Measurements from ENCODE around the gene SH3BP1.
"Not testable (repeated sequence)": the region's sequence is repeated elsewhere in the genome, so short reads cannot be mapped to it uniquely, and the experiment has no call there.

The SH3BP1 gene, protein sequence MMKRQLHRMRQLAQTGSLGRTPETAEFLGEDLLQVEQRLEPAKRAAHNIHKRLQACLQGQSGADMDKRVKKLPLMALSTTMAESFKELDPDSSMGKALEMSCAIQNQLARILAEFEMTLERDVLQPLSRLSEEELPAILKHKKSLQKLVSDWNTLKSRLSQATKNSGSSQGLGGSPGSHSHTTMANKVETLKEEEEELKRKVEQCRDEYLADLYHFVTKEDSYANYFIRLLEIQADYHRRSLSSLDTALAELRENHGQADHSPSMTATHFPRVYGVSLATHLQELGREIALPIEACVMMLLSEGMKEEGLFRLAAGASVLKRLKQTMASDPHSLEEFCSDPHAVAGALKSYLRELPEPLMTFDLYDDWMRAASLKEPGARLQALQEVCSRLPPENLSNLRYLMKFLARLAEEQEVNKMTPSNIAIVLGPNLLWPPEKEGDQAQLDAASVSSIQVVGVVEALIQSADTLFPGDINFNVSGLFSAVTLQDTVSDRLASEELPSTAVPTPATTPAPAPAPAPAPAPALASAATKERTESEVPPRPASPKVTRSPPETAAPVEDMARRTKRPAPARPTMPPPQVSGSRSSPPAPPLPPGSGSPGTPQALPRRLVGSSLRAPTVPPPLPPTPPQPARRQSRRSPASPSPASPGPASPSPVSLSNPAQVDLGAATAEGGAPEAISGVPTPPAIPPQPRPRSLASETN
- 8.9 to 31.1 (median 16.9) reads per million in 9 experiments for total RNA-seq

- no peaks in the 10 kb centered on the region for H3K9me3 Mint-ChIP-seq
- H3K36me3 Mint-ChIP-seq (ENCODE audit: insufficient read depth) = peaks cover 31% of the 10 kb centered on the region
- peaks cover 59% of the 10 kb centered on the region in 2 donors for H3K4me1 Mint-ChIP-seq (ENCODE audit: low read depth in 2 of 2)
- H3K27ac Mint-ChIP-seq = peak within 1 kb of the TSS; percentile 96 to 97
- ATAC-seq (replicated peaks) (peak; percentile 49), DNase-seq (peak; percentile 33 to 46 (median 35))
- H3K27me3 Mint-ChIP-seq = no peaks in the 10 kb centered on the region
- peak within 1 kb of the TSS; percentile 94 to 99 for H3K4me3 Mint-ChIP-seq
Measured at GRCh38 chr22:37639070-37639760, at the start of gene SH3BP1. TSS of gene SH3BP1 (plus strand) at chr22:37639669. CDS start at chr22:37639788, 119 bp downstream.

DNA sequence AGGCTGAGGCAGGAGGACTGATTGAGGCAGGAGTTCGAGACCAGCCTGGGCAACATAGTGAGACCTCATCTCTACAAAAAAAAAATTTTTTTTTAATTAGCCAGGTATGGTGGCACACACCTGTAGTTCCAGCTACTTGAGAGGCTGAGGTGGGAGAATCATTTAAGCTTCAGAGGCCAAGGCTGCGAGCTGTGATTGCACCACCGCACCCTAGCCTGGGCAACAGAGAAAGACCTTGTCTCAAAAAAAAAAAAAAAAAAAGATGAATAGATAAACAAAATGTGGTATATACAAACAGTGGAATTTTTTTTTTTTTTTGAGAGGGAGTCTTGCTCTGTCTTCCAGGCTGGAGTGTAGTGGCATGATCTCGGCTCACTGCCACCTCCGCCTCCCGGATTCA is 48.4 kb upstream of the SH3BP1 start:
- DNase-seq; ATAC-seq (replicated peaks); H3K9me3 Mint-ChIP-seq; H3K36me3 Mint-ChIP-seq (ENCODE audit: insufficient read depth); H3K4me3 Mint-ChIP-seq: not testable (repeated sequence)
- H3K4me1 Mint-ChIP-seq (ENCODE audit: low read depth in 2 of 2) = peaks cover 10 to 11% of the 10 kb centered on the region in 2 donors
- peaks cover 25 to 34% of the 10 kb centered on the region in 2 donors for H3K27me3 Mint-ChIP-seq
- peak overlapping the region in 1 of 2 donors; percentile 66 for H3K27ac Mint-ChIP-seq

DNA sequence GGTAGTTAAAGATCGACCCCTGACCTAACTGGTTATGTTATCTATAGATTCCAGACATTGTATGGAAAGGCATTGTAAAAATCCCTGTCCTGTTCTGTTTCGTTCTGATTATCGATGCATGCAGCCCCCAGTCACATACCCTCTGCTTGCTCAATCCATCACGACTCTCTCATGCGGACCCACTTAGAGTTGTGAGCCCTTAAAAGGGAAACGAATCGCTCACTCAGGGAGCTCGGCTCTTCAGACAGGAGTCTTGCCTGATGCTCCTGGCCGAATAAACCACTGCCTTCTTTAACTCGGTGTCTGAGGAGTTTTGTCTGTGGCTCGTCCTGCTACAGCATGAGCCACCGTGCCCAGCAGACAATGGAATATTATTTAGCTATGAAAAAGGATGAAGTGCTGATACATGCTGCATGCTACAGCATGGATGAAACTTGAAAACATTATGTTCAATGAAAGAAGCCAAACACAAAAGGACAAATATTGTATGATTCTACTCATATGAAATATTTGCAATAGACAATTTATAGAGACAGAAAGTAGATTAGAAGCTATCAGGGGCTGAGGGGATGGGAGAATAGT is 47.6 kb upstream of the SH3BP1 start:
- peak overlapping the region in 1 of 2 donors; percentile 44 for H3K27ac Mint-ChIP-seq
- DNase-seq (no peak), ATAC-seq (replicated peaks) (no peak)
- peaks cover 22 to 29% of the 10 kb centered on the region in 2 donors for H3K27me3 Mint-ChIP-seq
- peaks cover 4% of the 10 kb centered on the region for H3K36me3 Mint-ChIP-seq (ENCODE audit: insufficient read depth)
- no peaks in the 10 kb centered on the region for H3K9me3 Mint-ChIP-seq
- H3K4me3 Mint-ChIP-seq = peak overlapping the region; percentile 75 to 78
- peaks cover 10 to 11% of the 10 kb centered on the region in 2 donors for H3K4me1 Mint-ChIP-seq (ENCODE audit: low read depth in 2 of 2)

GRCh38 chr22:37594237-37594636 is 45.2 kb upstream of the SH3BP1 start:
- H3K27ac Mint-ChIP-seq = no peak overlapping the region
- H3K4me1 Mint-ChIP-seq (ENCODE audit: low read depth in 2 of 2) = peaks cover 10 to 11% of the 10 kb centered on the region in 2 donors
- no peaks in the 10 kb centered on the region for H3K36me3 Mint-ChIP-seq (ENCODE audit: insufficient read depth)
- no peaks in the 10 kb centered on the region for H3K9me3 Mint-ChIP-seq
- H3K4me3 Mint-ChIP-seq = no peak overlapping the region
- DNase-seq (no peak), ATAC-seq (replicated peaks) (no peak)
- peaks cover 0 to 6% of the 10 kb centered on the region in 2 donors for H3K27me3 Mint-ChIP-seq

GRCh38 chr22:37599153-37599552 is 40.3 kb upstream of the SH3BP1 start:
- H3K27me3 Mint-ChIP-seq = peaks cover 0 to 11% of the 10 kb centered on the region in 2 donors
- no peaks in the 10 kb centered on the region for H3K36me3 Mint-ChIP-seq (ENCODE audit: insufficient read depth)
- no peak overlapping the region for H3K27ac Mint-ChIP-seq
- DNase-seq = no peak
- H3K9me3 Mint-ChIP-seq = no peaks in the 10 kb centered on the region
- H3K4me1 Mint-ChIP-seq (ENCODE audit: low read depth in 2 of 2) = peaks cover 0 to 6% of the 10 kb centered on the region in 2 donors
- H3K4me3 Mint-ChIP-seq = no peak overlapping the region
- ATAC-seq (replicated peaks) = no peak

GRCh38 chr22:37601203-37601539 is 38.3 kb upstream of the SH3BP1 start:
- Mint-ChIP-seq H3K27ac (no peak overlapping the region), H3K4me1 (ENCODE audit: low read depth in 2 of 2) (peaks cover 13 to 19% of the 10 kb centered on the region in 2 donors), H3K27me3 (peaks cover 0 to 11% of the 10 kb centered on the region in 2 donors), H3K36me3 (ENCODE audit: insufficient read depth) (peaks cover 6% of the 10 kb centered on the region), H3K4me3 (no peak overlapping the region), H3K9me3 (no peaks in the 10 kb centered on the region)
- ATAC-seq (replicated peaks) = no peak
- DNase-seq = no peak

DNA sequence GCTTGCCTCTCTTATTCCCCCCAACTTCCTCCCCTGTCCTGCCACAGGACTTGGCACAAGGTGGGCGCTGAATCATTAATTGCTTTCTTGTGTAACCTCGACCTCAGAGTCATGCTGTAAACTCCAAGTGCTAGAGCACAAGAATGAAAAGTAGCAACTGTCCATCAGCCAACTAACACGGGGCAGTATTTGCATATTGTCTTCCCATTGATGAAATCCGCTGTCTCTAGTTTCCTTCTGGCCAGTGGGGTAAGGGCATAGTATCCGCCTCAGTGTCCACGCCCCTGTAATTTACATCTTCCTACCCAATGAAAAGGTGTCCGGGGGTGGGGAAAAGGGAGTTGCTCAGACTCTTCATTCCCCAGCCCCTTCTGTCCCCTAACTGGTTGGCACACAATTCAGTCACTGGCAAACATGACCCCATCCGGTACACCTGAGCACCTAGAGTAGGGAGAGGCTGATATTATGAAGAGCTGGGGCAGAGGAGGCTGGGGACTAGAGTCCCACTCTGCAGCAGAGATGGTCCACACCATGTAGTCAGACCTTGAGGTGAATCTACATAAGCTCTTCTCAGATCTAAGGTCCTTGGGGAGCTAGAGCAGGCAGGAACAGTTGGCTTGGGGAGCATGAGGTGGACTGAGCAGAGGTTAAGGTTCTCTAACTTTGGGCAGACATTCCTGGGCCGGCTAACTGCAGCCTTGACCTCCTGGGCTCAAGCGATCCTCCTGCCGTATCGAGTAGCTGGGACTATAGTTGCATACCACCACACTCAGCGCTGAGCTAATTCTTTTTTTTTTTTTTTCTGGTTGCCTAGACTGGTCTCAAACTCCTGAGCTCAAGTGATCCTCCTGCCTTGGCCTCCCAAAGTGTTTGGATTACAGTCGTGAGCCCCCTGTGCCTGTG is 37.7 kb upstream of the SH3BP1 start:
- Mint-ChIP-seq H3K27ac (no peak overlapping the region), H3K4me1 (ENCODE audit: low read depth in 2 of 2) (peaks cover 14 to 19% of the 10 kb centered on the region in 2 donors), H3K9me3 (no peaks in the 10 kb centered on the region), H3K36me3 (ENCODE audit: insufficient read depth) (peaks cover 6% of the 10 kb centered on the region), H3K4me3 (no peak overlapping the region), H3K27me3 (peaks cover 0 to 11% of the 10 kb centered on the region in 2 donors)
- DNase-seq (no peak), ATAC-seq (replicated peaks) (no peak)

DNA sequence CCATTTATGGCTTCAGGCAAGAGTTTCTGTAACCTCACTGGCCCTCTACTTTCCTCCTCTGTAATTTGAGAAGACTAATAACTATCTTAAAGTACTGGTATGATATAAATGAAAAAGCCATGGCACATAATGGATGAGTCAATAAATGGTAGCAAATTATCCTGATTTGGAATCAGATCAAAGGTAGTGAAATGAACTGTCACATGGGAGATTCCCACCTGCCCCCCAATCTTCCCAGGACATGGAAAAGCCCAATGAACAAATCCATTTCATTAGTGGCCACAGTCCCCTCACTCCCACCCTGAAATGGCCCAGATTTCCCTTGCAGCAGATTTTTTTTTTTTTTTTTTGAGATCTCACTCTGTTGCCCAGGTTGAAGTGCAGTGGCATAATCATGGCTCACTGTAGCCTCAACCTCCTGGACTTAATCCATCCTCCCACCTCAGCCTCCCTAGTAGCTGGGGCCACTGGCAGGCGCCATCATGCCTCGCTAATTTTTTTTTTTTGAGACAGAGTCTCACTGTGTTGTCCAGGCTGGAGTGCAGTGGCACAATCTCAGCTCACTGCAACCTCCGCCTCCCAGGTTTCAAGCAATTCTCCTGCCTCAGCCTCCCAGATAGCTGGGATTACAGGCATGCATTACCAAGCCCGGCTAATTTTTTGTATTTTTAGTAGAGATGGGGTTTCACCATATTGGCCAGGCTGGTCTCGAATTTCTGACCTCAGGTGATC is 36.8 kb upstream of the SH3BP1 start:
- H3K27ac Mint-ChIP-seq; H3K9me3 Mint-ChIP-seq; H3K36me3 Mint-ChIP-seq (ENCODE audit: insufficient read depth); ATAC-seq (replicated peaks); DNase-seq; H3K4me3 Mint-ChIP-seq: not testable (repeated sequence)
- H3K4me1 Mint-ChIP-seq (ENCODE audit: low read depth in 2 of 2) = peaks cover 19 to 22% of the 10 kb centered on the region in 2 donors
- H3K27me3 Mint-ChIP-seq = peaks cover 0 to 11% of the 10 kb centered on the region in 2 donors

GRCh38 chr22:37604074-37604473 is 35.4 kb upstream of the SH3BP1 start:
- no peak for ATAC-seq (replicated peaks)
- Mint-ChIP-seq H3K27ac (no peak overlapping the region), H3K27me3 (peaks cover 0 to 11% of the 10 kb centered on the region in 2 donors), H3K4me3 (no peak overlapping the region), H3K9me3 (no peaks in the 10 kb centered on the region), H3K4me1 (ENCODE audit: low read depth in 2 of 2) (peaks cover 23 to 28% of the 10 kb centered on the region in 2 donors), H3K36me3 (ENCODE audit: insufficient read depth) (peaks cover 15% of the 10 kb centered on the region)
- no peak for DNase-seq

DNA sequence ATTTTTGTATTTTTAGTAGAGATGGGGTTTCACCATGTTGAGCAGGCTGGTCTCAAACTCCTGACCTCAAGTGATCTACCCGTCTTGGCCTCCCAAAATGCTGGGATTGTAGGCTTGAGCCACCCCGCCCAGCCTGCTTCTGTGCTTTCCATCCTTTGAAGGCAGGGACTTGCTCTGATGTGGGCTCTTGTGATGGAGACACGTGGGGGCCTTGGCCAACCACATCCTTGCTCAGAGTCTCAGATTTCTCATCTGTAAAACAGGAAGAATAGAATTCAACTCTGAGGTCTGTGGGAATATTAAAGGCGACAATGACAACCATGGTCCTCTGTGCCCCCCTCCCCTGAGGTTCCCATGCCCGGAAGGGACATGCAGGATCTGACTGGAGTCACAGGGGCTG is 34.6 kb upstream of the SH3BP1 start:
- Mint-ChIP-seq H3K36me3 (ENCODE audit: insufficient read depth) (peaks cover 15% of the 10 kb centered on the region), H3K4me1 (ENCODE audit: low read depth in 2 of 2) (peaks cover 31 to 36% of the 10 kb centered on the region in 2 donors), H3K9me3 (no peaks in the 10 kb centered on the region), H3K27ac (peak overlapping the region; percentile 70 to 71), H3K27me3 (peaks cover 0 to 11% of the 10 kb centered on the region in 2 donors), H3K4me3 (peak overlapping the region; percentile 61 to 68)
- DNase-seq (peak; percentile 44 to 55 (median 44)), ATAC-seq (replicated peaks) (peak; percentile 18)

DNA sequence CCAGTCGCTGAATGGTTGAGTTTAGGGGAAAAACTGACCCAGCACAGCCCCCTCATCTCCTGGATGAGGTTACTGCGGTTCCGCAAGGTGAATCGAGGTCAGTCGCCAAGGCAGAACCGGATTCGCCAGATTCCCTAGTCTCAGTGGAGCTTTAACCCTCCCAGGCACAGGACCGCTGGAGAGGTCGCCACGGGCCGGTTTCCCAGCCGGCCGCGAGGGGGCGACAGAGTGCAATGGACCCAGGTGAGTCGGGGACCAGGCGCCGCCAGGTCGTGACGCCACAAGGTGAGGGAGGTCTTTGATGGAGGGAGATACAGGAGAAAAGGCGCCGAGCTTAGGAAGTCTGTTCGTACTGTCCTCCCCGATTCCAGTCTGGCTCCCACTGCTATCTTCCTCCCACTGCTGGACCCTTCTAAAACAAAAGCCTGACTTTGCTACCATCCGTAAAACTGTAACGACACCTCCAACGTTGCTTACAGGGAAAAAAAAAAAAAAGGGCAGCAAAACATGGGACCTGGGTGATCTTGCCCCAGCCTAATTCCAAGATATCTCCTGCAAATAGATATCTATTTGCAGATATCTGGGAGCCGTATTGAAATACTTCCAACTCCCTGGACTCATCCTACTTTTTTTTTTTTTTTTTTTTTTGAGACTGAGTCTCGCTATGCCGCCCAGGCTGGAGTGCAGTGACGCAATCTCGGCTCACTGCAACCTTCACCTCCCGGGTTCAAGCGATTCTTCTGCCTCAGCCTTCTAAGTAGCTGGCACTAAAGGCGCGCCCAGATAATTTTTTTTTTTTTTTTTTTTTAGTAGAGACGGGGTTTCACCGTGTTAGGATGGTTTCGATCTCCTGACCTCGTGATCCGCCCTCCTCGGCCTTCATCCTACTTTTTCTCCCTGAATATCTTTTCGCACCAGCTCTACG is 32.2 kb upstream of the SH3BP1 start:
- Mint-ChIP-seq H3K4me3 (peak overlapping the region; percentile 86 to 90), H3K4me1 (ENCODE audit: low read depth in 2 of 2) (peaks cover 33 to 42% of the 10 kb centered on the region in 2 donors), H3K9me3 (no peaks in the 10 kb centered on the region), H3K36me3 (ENCODE audit: insufficient read depth) (peaks cover 19% of the 10 kb centered on the region), H3K27me3 (no peaks in the 10 kb centered on the region), H3K27ac (peak overlapping the region; percentile 90 to 96)
- DNase-seq = peak; percentile 83 to 86 (median 86)
- peak; percentile 22 for ATAC-seq (replicated peaks)

Measured in effector memory CD8-positive, alpha-beta T cell (primary cell).